Measurements from ENCODE around the gene LARGE1. TPM values are rescaled to one million over a fixed set of nuclear protein-coding genes. Genes with fewer than 3 reads are reported as not detected.

The LARGE1 gene
- total RNA-seq, 1 experiment from 2014 or later, result 5.2 TPM

- no TSS peak for BruUV-seq (replicated peaks)
- POLR2A ChIA-PET, result no interaction called here
- H3K4me1 Mint-ChIP-seq (ENCODE audit: insufficient read depth, unreplicated experiment), result no peaks in the 10 kb centered on the region
- no peak for DNase-seq (ENCODE audit: unreplicated experiment)
- intact Hi-C loops (cut with micrococcal nuclease), result no loop called here
- H3K36me3 Mint-ChIP-seq (ENCODE audit: insufficient read depth, unreplicated experiment), result no peaks in the 10 kb centered on the region
- TF ChIP-seq, protein P1, sequence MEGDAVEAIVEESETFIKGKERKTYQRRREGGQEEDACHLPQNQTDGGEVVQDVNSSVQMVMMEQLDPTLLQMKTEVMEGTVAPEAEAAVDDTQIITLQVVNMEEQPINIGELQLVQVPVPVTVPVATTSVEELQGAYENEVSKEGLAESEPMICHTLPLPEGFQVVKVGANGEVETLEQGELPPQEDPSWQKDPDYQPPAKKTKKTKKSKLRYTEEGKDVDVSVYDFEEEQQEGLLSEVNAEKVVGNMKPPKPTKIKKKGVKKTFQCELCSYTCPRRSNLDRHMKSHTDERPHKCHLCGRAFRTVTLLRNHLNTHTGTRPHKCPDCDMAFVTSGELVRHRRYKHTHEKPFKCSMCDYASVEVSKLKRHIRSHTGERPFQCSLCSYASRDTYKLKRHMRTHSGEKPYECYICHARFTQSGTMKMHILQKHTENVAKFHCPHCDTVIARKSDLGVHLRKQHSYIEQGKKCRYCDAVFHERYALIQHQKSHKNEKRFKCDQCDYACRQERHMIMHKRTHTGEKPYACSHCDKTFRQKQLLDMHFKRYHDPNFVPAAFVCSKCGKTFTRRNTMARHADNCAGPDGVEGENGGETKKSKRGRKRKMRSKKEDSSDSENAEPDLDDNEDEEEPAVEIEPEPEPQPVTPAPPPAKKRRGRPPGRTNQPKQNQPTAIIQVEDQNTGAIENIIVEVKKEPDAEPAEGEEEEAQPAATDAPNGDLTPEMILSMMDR (IDR thresholded peaks at IDR 0.05; ENCODE audit: unreplicated experiment), result no peak
- H3K27ac Mint-ChIP-seq (ENCODE audit: low read depth, unreplicated experiment), result no peak overlapping the region
- H3K4me3 Mint-ChIP-seq (ENCODE audit: unreplicated experiment), result no peak overlapping the region
- CTCF ChIA-PET, result no interaction called here
- no peaks in the 10 kb centered on the region for H3K27me3 Mint-ChIP-seq (ENCODE audit: insufficient read depth, unreplicated experiment)
- H3K9me3 Mint-ChIP-seq (ENCODE audit: unreplicated experiment), result peaks cover 6% of the 10 kb centered on the region
Observed at GRCh38 chr22:33756508-33756949, 163.7 kb downstream of the LARGE1 start.

DNA sequence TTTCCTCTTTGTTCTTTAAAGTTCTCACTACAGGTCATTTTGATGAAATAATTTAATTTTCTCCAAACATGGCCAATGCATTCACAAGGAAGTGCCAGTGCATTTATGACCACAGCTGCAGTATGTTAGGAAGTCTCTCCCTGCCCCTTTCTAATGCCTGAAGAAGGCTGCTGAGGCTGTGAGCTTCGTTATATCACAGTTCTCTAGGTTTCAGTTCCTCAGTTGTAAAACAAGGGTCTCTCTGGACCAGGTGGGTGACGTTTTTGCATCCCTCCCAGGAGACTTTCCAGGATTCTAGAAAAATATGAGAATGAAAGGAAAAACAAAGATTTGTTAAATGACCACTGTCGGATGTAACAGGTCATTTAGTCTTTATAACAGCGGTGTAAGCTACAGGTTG, 171.6 kb downstream of the LARGE1 start:
- intact Hi-C loops (cut with micrococcal nuclease), result no loop called here
- DNase-seq (ENCODE audit: unreplicated experiment), result no peak
- no peaks in the 10 kb centered on the region for H3K4me1 Mint-ChIP-seq (ENCODE audit: insufficient read depth, unreplicated experiment)

DNA sequence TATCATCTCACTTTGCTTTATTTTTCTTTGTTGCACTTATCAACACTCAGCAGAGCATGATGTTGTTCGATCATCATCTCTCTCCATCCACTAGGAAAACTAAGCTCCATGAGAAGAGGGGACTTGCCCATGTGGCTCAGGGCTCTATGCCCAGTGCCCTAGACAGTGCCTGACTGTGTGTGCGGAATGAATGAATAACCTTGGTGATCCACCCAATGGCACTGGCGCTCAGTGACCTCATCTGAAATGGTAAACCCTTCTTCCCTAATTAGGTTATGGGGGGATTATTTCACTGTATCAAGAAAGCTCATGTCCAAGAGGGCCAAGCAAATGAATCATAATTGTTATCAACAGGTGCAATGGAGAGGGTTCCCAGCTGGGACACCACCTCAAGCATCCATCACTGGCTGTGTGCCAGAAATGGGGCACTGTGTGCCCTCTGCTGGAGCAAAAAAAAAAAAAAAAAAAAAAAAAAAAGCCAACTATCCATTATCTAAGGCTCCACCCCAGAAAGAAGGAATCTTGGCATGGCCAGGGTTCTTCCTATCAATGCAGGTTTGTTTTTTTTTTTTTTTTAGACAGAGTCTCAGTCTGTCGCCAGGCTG, 172.6 kb downstream of the LARGE1 start:
- no peak for DNase-seq (ENCODE audit: unreplicated experiment)
- ChIA-PET POLR2A (no interaction called here), CTCF (interaction anchor here (0.8 to 1.2 kb wide), 3 partner anchors 18 to 25 kb away, joined by 3 to 4 read pairs (median 4); no protein-coding TSS in a partner anchor)
- Mint-ChIP-seq H3K9me3 (ENCODE audit: unreplicated experiment) (no peaks in the 10 kb centered on the region), H3K4me1 (ENCODE audit: insufficient read depth, unreplicated experiment) (no peaks in the 10 kb centered on the region), H3K27me3 (ENCODE audit: insufficient read depth, unreplicated experiment) (no peaks in the 10 kb centered on the region), H3K4me3 (ENCODE audit: unreplicated experiment) (no peak overlapping the region), H3K36me3 (ENCODE audit: insufficient read depth, unreplicated experiment) (no peaks in the 10 kb centered on the region), H3K27ac (ENCODE audit: low read depth, unreplicated experiment) (no peak overlapping the region)
- intact Hi-C loops (cut with micrococcal nuclease), result no loop called here
- TF ChIP-seq, protein P1 (IDR thresholded peaks at IDR 0.05; ENCODE audit: unreplicated experiment), result no peak
- BruUV-seq (replicated peaks), result no TSS peak

More for the DNA sequence above, 171.6 kb downstream of the LARGE1 start:
- H3K36me3 Mint-ChIP-seq (ENCODE audit: insufficient read depth, unreplicated experiment), result no peaks in the 10 kb centered on the region
- TF ChIP-seq, protein P1 (IDR thresholded peaks at IDR 0.05; ENCODE audit: unreplicated experiment), result no peak
- H3K4me3 Mint-ChIP-seq (ENCODE audit: unreplicated experiment), result no peak overlapping the region
- ChIA-PET POLR2A (no interaction called here), CTCF (no interaction called here)
- H3K9me3 Mint-ChIP-seq (ENCODE audit: unreplicated experiment), result no peaks in the 10 kb centered on the region
- no peaks in the 10 kb centered on the region for H3K27me3 Mint-ChIP-seq (ENCODE audit: insufficient read depth, unreplicated experiment)
- H3K27ac Mint-ChIP-seq (ENCODE audit: low read depth, unreplicated experiment), result no peak overlapping the region
- no TSS peak for BruUV-seq (replicated peaks)

- no peaks in the 10 kb centered on the region for H3K27me3 Mint-ChIP-seq (ENCODE audit: insufficient read depth, unreplicated experiment)
- POLR2A ChIA-PET, result no interaction called here
- no peaks in the 10 kb centered on the region for H3K36me3 Mint-ChIP-seq (ENCODE audit: insufficient read depth, unreplicated experiment)
- H3K4me1 Mint-ChIP-seq (ENCODE audit: insufficient read depth, unreplicated experiment), result no peaks in the 10 kb centered on the region
- TF ChIP-seq, protein P1 (IDR thresholded peaks at IDR 0.05; ENCODE audit: unreplicated experiment), result no peak
- no peaks in the 10 kb centered on the region for H3K9me3 Mint-ChIP-seq (ENCODE audit: unreplicated experiment)
- DNase-seq (ENCODE audit: unreplicated experiment), result no peak
- H3K4me3 Mint-ChIP-seq (ENCODE audit: unreplicated experiment), result no peak overlapping the region
- CTCF ChIA-PET, result interaction anchor here (0.6 to 1.2 kb wide), 4 partner anchors 19 to 222 kb away, joined by 3 to 4 read pairs (median 4); no protein-coding TSS in a partner anchor
- H3K27ac Mint-ChIP-seq (ENCODE audit: low read depth, unreplicated experiment), result no peak overlapping the region
- intact Hi-C loops (cut with micrococcal nuclease), result no loop called here
- BruUV-seq (replicated peaks), result no TSS peak
Observed at GRCh38 chr22:33747029-33747428, 173.2 kb downstream of the LARGE1 start.

All from MCF 10A (cell line).